Prostate gland (tissue), 2 donors: ENCODE results near the gene CEP44.

Experiments
- CTCF ChIP-seq, 4 experiments: fragments of 200-600 bp in 2 of 4; fragments of 450-650 bp in 2 of 4; sonication (generic) in 2 of 4; IDR thresholded peaks; 1 replicate in 3 of 4; 2 replicates in 1 of 4; pipeline ENCODE4 v1.5.1; 2016 to 2019; ENCODE audit warnings: antibody characterized with exemption in 4 of 4, mild to moderate bottlenecking in 2 of 4, moderate library complexity in 2 of 4
- POLR2A ChIP-seq: fragments of 450-650 bp; IDR thresholded peaks from one replicate; pipeline ENCODE4 v1.6.1; 2016; ENCODE audit warnings: antibody characterized with exemption, mild to moderate bottlenecking

DNA sequence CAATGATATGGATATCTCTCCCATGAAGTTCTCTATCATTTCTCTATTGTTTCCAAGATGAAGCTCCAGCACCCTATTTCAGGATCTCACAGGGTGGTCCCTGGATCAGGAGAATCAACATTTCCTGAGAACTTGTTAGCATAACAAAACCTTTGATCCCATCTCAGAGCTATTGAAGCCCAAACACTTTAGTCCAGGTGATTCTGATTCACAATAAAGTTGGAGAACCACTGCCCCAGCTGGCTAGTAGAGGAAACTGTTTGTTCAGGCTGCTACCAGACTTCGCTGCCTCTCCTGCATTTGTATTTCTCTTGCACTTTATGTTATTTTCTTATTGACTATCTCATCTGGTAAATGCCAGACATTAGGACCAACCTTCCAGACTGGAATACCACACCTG, 65.4 kb downstream of the CEP44 start:
- TF ChIP-seq POLR2A (no peak), CTCF (IDR thresholded peaks at IDR 0.05) (no peak)
